HG02763 (cell line): ENCODE measurements around the gene PTPRD.

ENCODE experiments used
- ATAC-seq: cut with Tn5 transposase; IDR thresholded peaks from one replicate; pipeline ENCODE4 v1.9.1; 2021; ENCODE audit warnings: mild to moderate bottlenecking, moderate library complexity; ENCODE audit not compliant: unreplicated experiment

Gene PTPRD

GRCh38 chr9:9912459-9912858 lies 700.3 kb downstream of the PTPRD start:
- ATAC-seq = no peak

DNA sequence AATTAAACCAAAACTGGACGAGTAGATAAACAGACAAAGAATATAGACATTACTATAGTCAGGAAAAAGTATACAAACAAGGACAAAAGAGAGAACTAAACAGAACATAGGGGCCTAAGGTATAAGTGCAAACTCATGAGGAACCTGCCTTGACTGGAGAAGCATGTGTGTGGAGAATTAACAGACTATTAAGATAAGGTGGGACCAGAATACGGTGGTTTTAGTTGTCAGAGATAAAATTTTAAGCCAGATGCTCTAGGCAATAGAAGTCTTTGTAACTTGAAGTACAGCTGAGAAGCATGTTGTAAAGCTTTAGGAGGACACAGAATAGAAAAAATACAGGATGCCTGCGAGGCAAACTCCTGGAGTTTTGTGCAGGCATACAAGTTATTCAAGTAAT lies 707.1 kb downstream of the PTPRD start:
- no peak for ATAC-seq

DNA sequence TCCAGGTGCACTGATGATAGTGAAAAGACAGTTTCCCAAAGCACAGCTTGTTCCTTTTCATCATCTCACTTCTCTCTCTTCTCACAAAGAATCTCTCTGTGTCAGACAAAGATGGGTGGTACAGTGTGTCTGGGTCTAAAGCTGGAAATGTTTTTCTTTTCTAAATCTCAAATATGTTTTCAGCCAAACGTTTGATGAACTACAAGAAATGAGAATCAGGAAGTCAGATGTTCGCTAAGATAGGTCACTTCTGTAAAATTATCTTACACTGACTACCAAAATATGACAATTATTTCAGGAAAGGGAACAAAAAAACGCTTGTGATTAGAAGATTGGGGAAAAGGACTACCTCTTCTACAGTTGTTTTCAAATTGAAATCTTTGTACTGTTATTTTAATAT lies 708.8 kb downstream of the PTPRD start:
- ATAC-seq = no peak

DNA sequence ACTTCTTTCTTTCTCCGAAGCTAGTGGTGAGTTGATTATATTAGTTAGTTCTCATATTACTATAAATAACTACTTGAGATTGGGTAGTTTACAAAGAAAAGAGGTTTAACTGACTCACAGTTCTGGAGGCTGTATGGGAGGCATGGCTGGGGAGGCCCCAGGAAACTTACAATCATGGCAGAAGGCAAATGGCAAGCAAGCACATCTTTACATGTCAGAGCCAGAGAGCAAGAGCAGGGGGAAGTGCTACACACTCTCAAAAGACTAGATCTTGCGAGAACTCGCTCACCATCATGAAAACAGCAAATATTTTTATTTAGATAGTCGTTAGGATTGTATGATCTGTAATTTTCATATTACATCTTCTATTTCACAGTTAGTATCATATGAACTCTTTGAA lies 711.2 kb downstream of the PTPRD start:
- no peak for ATAC-seq

- no peak for ATAC-seq
Measured at GRCh38 chr9:9893837-9894236, 719.0 kb downstream of the PTPRD start.

- ATAC-seq = no peak
Measured at GRCh38 chr9:9892217-9892616, 720.6 kb downstream of the PTPRD start.

DNA sequence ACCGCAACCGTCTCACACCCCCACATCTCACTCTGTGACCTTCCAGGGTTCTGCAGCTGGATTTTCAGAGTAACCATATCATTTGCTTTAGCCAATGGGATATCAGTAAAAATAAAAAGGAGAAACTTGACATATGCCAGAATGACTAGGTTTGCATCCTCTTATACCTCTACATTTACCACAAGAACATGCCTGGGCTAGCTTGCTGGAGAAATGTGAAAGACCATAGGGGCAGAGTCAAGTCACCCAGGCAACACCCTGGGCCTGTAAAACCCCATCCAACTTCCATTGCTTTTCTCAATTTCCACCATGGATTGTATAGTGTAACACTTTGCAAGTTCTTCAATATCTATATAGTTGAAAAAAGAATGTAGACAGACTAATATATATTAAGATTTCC lies 731.1 kb downstream of the PTPRD start:
- no peak for ATAC-seq

- ATAC-seq = no peak
Measured at GRCh38 chr9:9874270-9874669, 738.5 kb downstream of the PTPRD start.

- ATAC-seq = no peak
Measured at GRCh38 chr9:9862235-9862810, 750.5 kb downstream of the PTPRD start.

DNA sequence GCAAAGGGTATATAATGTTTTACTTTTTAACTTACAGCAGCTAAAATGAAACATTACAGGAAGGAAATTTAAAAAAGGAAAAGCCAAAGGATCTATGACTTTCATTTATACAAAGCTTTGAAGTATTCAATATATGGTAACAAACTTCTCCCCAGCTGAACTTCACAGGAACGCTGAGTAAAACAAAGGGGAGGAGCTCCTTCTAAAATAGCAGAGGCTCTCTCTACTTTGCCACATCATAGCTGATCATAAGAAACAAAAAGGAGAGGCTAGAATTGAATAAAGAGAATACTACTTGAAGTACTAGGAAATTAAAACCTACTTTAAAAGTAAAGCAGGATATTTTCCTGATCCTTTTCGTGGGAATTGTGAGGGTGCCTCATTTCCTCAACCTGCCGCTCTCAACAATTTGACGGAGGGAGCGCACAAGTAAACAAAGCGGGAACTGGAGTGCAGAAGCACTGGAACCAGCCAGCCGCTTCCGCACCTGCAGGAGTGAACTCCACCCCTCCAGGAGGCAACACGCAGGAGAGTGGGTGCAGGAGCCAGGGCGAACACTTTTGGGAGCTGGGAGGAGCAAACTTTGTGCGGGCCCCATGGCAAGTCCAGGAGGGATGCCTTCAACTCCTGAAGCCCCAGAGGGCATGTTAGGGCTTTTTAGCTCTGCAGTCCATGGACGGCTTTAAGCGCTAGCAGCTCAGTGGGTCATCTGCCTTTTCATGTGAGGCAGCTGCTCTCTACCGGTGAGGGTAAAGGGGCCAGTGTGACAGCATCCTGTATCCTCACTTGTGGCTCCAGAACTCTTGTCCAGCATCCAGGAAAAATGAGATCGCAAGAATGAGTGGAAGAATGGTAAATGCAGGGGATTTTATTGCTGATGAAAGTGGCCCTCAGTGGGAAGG lies 757.4 kb downstream of the PTPRD start:
- ATAC-seq = no peak

DNA sequence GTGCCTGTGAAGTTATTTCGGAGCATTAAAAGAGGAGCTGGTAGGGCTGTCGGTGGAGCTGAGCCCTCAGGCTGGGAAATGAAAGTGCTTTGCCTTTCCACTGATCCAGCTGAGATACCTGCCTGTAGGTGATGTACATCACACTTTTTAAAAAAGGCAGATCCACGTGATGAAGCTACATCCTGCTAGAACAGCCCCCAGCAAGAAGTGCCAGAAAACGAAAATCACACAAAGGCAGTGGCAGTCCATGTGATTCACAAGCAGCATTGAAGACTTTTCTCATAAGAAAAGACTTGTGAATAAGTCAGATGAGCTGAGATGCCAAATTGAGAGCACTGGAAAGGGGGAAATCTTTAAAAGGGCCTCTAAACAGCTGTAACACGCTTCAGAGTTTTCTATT lies 765.1 kb downstream of the PTPRD start:
- no peak for ATAC-seq

DNA sequence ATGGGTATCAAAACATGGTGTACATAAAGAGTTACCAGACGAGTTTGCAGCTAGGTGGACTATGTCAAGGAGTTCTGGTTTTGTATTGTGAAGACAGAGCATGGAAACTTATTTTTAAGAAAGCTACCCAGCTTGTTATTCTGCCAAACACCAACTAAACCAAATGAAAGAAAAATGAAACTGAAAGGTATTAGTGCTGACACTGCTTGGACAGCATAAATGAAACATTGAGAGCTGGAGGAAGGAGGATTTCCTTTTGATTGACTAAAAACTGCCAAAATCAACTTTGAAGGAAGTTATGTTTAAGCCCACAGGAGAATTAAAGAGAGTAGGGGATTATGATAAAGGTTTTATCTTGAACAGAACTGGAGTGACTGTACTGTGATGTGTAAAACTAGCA lies 766.2 kb downstream of the PTPRD start:
- peak; percentile 90 for ATAC-seq

DNA sequence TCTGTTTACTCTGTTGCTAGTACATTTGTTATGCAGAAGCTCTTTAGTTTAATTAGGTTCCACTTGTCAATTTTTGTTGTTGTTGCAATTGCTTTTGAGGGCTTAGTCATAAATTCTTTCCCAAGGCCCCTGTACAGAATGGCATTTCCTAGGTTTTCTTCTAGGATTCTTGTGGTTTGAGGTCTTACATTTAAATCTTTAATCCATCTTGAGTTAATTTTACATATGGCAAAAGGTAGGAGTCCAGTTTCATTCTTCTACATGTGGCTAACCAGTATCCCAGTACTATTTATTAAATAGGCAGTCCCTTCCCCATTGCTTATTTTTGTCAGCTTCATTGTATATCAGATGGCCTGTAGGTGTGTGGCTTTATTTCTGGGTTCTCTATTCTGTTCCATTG lies 792.4 kb downstream of the PTPRD start:
- ATAC-seq = no peak

DNA sequence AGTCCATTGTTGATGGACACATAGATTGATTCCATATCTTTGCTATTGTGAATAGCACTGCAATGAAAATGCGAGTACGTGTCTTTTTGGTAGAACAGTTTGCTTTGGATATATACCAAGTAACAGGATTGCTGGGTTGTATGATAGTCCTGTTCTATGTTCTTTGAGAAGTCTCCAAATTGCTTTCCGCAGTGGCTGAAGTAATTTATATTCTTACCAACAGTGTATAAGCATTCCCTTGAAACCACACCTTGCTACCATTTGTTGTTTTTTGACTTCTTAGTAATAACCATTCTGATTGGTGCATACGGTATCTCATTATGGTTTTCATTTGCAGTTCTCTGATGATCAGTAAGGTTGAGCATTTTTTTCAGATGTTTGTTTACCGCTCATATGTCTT lies 792.9 kb downstream of the PTPRD start:
- no peak for ATAC-seq

DNA sequence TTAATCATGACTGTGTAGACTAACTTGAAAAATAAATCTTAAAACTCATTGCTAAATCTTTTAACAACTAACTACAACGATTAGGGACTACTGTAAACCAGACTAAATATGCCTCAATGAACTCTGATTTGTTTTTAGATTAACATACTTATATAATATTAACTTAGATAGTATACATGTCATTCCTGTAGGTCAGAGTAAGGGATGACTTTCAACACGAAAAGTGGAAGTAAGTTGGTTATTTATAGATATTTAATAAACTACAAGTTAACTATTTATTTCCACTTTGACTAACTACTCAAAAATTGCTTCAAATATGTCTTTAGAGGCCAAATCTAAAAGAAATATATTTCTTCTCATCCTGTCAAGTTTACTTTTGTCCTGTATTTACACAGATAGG lies 795.6 kb downstream of the PTPRD start:
- no peak for ATAC-seq

DNA sequence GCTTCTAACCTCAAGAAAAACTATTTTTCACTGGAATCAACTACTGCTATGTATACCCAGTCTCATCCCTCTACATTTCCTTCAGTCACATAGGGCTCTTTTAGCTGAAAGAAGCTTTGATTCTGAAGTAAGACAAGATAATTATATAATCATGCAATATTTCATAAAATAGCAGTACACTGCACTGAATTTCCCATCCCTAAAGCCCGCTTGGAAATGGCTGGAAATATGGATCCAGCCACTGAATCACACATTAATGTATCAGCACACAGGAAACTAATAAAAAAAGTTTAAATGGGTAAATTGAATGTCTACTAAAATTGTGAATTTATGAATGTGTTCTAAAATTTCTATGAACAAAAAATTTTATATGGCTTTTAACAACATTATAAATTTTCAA lies 808.7 kb downstream of the PTPRD start:
- ATAC-seq = no peak

GRCh38 chr9:9799287-9799686 lies 813.5 kb downstream of the PTPRD start:
- no peak for ATAC-seq

- ATAC-seq = no peak
Measured at GRCh38 chr9:9792144-9792857, 820.5 kb downstream of the PTPRD start.

DNA sequence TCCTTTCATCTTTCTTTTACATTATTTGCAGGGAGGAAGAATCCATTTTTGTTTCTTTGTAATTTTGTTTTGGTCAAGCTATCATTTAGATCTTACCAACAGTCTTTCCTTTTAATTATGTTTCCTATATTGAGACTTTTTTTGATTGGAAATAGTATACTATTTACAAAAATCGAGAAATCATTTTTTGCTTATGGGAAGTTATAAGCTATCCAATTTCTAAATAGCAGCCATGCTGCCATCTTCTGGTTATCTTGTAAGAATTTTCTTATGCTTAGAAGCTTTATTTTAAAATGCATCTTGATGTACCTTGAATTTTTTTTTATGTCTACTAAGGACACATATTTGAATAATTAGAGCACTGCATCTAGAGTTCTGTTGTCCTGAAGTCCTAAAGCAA lies 821.2 kb downstream of the PTPRD start:
- no peak for ATAC-seq

DNA sequence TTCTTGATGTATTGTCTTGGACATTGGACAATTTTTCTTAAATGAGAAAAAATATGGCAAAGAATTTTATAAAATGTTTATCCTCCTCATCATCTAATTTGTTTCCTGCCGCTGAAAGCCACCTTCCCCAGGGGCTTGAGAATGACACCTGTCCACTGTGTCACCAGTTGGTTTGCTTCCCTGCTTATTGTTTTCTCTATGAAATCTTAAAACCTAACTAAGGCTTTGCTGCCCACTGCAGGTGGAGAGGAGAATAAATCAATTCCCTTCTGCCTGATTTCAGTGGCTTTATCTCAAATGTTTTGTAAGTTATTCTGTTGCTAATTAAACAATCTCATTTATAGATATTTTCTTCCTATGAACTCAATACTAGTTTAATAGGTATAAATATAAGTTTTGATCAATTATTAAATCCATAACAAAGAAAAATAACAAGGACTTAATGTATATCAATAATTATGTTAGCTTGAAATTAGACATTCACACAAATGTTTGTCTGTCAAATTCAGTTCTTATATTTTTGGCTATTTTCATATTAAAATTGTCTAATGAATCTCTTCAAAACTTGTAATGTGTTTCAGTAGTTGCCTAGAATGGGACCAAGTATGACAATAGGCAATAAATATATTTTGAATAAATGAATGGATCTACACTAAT lies 822.5 kb downstream of the PTPRD start:
- ATAC-seq = peak; percentile 65

GRCh38 chr9:9783711-9784110 lies 829.1 kb downstream of the PTPRD start:
- ATAC-seq = no peak
